Measurements from ENCODE around the gene FAM81A. TPM values are rescaled to one million over a fixed set of nuclear protein-coding genes. Genes with fewer than 3 reads are reported as not detected.

FAM81A gene
- total and polyA plus RNA-seq, 8 donors: 1.9 to 5.0 (median 3.2) TPM

GRCh38 chr15:59570315-59570714 lies 132.3 kb downstream of the FAM81A start:
- no peak for TF ChIP-seq CTCF (IDR thresholded peaks at IDR 0.05)
- Histone ChIP-seq H3K36me3 (no peaks in the 10 kb centered on the region), H3K27ac (no peak overlapping the region), H3K4me1 (no peaks in the 10 kb centered on the region), H3K27me3 (peaks cover 0 to 12% of the 10 kb centered on the region in 2 donors), H3K9me3 (peaks cover 0 to 6% of the 10 kb centered on the region in 2 donors), H3K4me3 (no peak overlapping the region)
- peak; percentile 14 for ATAC-seq
- no peak for DNase-seq
- intact Hi-C loops (cut with DNase I): no loop called here

GRCh38 chr15:59571606-59572005 lies 133.6 kb downstream of the FAM81A start:
- Histone ChIP-seq H3K27me3 (peaks cover 0 to 12% of the 10 kb centered on the region in 2 donors), H3K4me3 (no peak overlapping the region), H3K27ac (no peak overlapping the region), H3K4me1 (no peaks in the 10 kb centered on the region), H3K36me3 (no peaks in the 10 kb centered on the region), H3K9me3 (no peaks in the 10 kb centered on the region)
- intact Hi-C loops (cut with DNase I): no loop called here
- no peak for DNase-seq
- ATAC-seq: no peak
- no peak for TF ChIP-seq CTCF (IDR thresholded peaks at IDR 0.05)

Other genes starting within 250 kb of the FAM81A start
- gene LDHAL6B, start 231.3 kb upstream of the FAM81A start, total RNA-seq: not detected
- gene LDHAL6B, start 231.3 kb upstream of the FAM81A start, polyA plus RNA-seq (ENCODE audit: insufficient read length in 6 of 6): under 1 TPM in 4 of 6 donors, not detected in 2; 0.09 to 0.17 (median 0.15) TPM
- gene MYO1E, start 65.3 kb upstream of the FAM81A start, total RNA-seq: 100 to 1,000 TPM in 1 of 2 donors, 10 to 100 TPM in 1; 75.7 to 101 TPM
- 10 to 100 TPM; 31.4 to 42.3 (median 38.7) TPM for gene MYO1E, start 65.3 kb upstream of the FAM81A start, polyA plus RNA-seq (ENCODE audit: insufficient read length in 6 of 6)
- 1 to 10 TPM; 4.7 to 7.3 TPM for gene GCNT3, start 173.6 kb downstream of the FAM81A start, total RNA-seq
- 1 to 10 TPM in 2 of 6 donors, under 1 TPM in 4; 0.41 to 1.4 (median 0.75) TPM for gene GCNT3, start 173.6 kb downstream of the FAM81A start, polyA plus RNA-seq (ENCODE audit: insufficient read length in 6 of 6)
- 100 to 1,000 TPM; 101 to 104 TPM for gene GTF2A2, start 219.3 kb downstream of the FAM81A start, total RNA-seq
- gene GTF2A2, start 219.3 kb downstream of the FAM81A start, polyA plus RNA-seq (ENCODE audit: insufficient read length in 6 of 6): 100 to 1,000 TPM in 3 of 6 donors, 10 to 100 TPM in 3; 92.5 to 112 (median 100) TPM

All from left lung (tissue), 10 donors.